ENCODE results near the gene LINGO3. TPM values are rescaled to one million over a fixed set of nuclear protein-coding genes. Genes with fewer than 3 reads are reported as not detected.
A peak's percentile ranks its signal among the peaks of the same experiment; 100 is the strongest.

Gene LINGO3
- total and polyA plus RNA-seq, 10 of the 15 experiments (the other 5 are each of a cell fraction or from before 2014, with no cell fraction given), result 0.09 to 2.0 (median 0.40) TPM; not detected in 5

DNA sequence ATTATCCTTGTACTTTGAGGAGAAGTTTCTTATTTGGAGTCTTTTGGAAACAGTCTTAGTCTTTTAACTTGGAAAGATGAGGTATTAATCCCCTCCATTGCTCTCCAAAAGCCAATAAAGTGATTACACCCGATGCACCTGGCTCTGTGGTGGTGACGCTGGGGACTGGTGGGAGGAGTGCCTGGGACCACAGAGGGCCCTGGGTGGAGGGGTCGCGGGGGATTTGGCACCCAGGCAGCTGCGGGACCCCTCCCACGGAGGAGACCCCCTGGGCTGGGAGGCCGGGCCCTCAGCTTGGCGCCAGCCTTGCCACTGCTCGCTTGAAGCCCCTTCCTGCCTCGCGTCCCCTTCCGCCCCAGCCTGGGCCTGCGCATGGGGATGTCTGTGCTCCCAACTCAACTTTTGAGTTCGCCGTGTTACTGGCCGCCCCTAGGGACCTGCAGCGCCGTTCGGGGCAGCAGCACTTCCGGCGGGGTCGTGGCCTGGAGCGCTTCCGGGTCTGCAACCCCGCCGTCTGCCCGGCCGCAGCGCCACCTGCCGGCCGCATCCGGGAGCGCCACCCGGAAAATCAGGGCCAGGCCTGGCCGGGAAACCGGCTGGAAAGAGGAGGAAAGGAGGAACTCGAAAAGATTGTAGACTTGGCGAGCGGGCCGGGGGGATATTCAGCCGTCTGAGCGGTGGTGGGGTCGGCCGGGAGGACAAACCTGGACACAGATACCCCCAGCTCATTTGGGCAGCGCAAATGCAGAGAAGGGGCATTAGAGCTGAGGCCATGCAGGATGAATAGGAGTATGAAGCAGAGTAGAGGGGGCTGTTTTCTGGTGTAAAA lies 34.4 kb downstream of the LINGO3 start:
- peak; percentile 71 for ATAC-seq
- SMC1A ChIA-PET (ENCODE audit: uncharacterized antibody, unreplicated experiment), result interaction anchor here (0.9 to 5.1 kb wide), 6 partner anchors 12 to 119 kb away, joined by 3 to 30 read pairs (median 4); no protein-coding TSS in a partner anchor
- RAD21 ChIA-PET (ENCODE audit: unreplicated experiment), result interaction anchor here (0.6 to 4.5 kb wide), 5 partner anchors 35 to 118 kb away, joined by 4 to 44 read pairs (median 5); no protein-coding TSS in a partner anchor
- TF ChIP-seq PAX5 (IDR thresholded peaks at IDR 0.05; ENCODE audit: borderline replicate concordance, low read depth, low read length), result peak; percentile 43; the same call in 1 of the 2 replicates
- peak; percentile 39; the same call in 1 of the 2 replicates for TF ChIP-seq NRF1 (conservative IDR thresholded peaks at IDR 0.05; ENCODE audit: low read depth, low read length)
- 0 out of 2 replicates have a peak, but pooled peaks have one; percentile 44 for TF ChIP-seq NBN (IDR thresholded peaks at IDR 0.05)
- TF ChIP-seq MTA2 (IDR thresholded peaks at IDR 0.05; ENCODE audit: low read depth), result peak; percentile 48; the same call in 1 of the 2 replicates
- TF ChIP-seq, protein P1, sequence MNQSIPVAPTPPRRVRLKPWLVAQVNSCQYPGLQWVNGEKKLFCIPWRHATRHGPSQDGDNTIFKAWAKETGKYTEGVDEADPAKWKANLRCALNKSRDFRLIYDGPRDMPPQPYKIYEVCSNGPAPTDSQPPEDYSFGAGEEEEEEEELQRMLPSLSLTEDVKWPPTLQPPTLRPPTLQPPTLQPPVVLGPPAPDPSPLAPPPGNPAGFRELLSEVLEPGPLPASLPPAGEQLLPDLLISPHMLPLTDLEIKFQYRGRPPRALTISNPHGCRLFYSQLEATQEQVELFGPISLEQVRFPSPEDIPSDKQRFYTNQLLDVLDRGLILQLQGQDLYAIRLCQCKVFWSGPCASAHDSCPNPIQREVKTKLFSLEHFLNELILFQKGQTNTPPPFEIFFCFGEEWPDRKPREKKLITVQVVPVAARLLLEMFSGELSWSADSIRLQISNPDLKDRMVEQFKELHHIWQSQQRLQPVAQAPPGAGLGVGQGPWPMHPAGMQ (IDR thresholded peaks at IDR 0.05; ENCODE audit: borderline replicate concordance), result no peak
- peak; percentile 97 for TF ChIP-seq MEF2B (IDR thresholded peaks at IDR 0.05; ENCODE audit: partially characterized antibody, poor library complexity, severe bottlenecking)
- TF ChIP-seq SREBF1 (IDR thresholded peaks at IDR 0.05; ENCODE audit: low read length), result peak; percentile 21; the same call in 1 of the 2 replicates
- TF ChIP-seq, protein P2, sequence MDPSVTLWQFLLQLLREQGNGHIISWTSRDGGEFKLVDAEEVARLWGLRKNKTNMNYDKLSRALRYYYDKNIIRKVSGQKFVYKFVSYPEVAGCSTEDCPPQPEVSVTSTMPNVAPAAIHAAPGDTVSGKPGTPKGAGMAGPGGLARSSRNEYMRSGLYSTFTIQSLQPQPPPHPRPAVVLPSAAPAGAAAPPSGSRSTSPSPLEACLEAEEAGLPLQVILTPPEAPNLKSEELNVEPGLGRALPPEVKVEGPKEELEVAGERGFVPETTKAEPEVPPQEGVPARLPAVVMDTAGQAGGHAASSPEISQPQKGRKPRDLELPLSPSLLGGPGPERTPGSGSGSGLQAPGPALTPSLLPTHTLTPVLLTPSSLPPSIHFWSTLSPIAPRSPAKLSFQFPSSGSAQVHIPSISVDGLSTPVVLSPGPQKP (IDR thresholded peaks at IDR 0.05; ENCODE audit: low read depth, low read length), result peak; percentile 89
- TF ChIP-seq HCFC1 (IDR thresholded peaks at IDR 0.05; ENCODE audit: low read length), result peak; percentile 86
- TF ChIP-seq CREB1 (IDR thresholded peaks at IDR 0.05; ENCODE audit: low read depth), result no peak; the same call in 1 of the 2 replicates
- TF ChIP-seq IKZF2 (IDR thresholded peaks at IDR 0.05), result peak; percentile 53 to 67; a peak in 2 of 4 replicates
- peak; percentile 73 for TF ChIP-seq CREM (IDR thresholded peaks at IDR 0.05; ENCODE audit: low read depth)
- TF ChIP-seq ZNF207 (IDR thresholded peaks at IDR 0.05; ENCODE audit: borderline replicate concordance), result peak; percentile 84
- 0 out of 2 replicates have a peak, but pooled peaks have one; percentile 27 for TF ChIP-seq FOXM1 (IDR thresholded peaks at IDR 0.05; ENCODE audit: low read depth, low read length)
- no peak for TF ChIP-seq HDAC6 (IDR thresholded peaks at IDR 0.05; ENCODE audit: unreplicated experiment)
- TF ChIP-seq, protein P3, sequence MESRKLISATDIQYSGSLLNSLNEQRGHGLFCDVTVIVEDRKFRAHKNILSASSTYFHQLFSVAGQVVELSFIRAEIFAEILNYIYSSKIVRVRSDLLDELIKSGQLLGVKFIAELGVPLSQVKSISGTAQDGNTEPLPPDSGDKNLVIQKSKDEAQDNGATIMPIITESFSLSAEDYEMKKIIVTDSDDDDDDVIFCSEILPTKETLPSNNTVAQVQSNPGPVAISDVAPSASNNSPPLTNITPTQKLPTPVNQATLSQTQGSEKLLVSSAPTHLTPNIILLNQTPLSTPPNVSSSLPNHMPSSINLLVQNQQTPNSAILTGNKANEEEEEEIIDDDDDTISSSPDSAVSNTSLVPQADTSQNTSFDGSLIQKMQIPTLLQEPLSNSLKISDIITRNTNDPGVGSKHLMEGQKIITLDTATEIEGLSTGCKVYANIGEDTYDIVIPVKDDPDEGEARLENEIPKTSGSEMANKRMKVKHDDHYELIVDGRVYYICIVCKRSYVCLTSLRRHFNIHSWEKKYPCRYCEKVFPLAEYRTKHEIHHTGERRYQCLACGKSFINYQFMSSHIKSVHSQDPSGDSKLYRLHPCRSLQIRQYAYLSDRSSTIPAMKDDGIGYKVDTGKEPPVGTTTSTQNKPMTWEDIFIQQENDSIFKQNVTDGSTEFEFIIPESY (IDR thresholded peaks at IDR 0.05), result no peak
- no peak for TF ChIP-seq NR2C2 (IDR thresholded peaks at IDR 0.05; ENCODE audit: borderline replicate concordance, control insufficient read depth, insufficient read length, low read depth)
- peak; percentile 91 for TF ChIP-seq IKZF1 (conservative IDR thresholded peaks at IDR 0.05)
- TF ChIP-seq RB1 (IDR thresholded peaks at IDR 0.05; ENCODE audit: borderline replicate concordance), result 0 out of 2 replicates have a peak, but pooled peaks have one; percentile 88

More for the DNA sequence above, 34.4 kb downstream of the LINGO3 start:
- CTCF ChIA-PET, result interaction anchor here (1.0 to 6.4 kb wide), 12 partner anchors 12 to 377 kb away, joined by 3 to 46 read pairs (median 7); partner anchors contain the start of genes PLEKHJ1 and TIMM13
- H3K27ac ChIP-seq (ENCODE audit: control insufficient read depth, insufficient read depth), result peak overlapping the region; percentile 49
- H3K36me3 ChIP-seq (ENCODE audit: control insufficient read depth in 2 of 2, insufficient read depth in 2 of 2, low read length in 1 of 2), result peaks cover 4 to 19% of the 10 kb centered on the region in 2 experiments
- peaks cover 9% of the 10 kb centered on the region for H3K4me1 ChIP-seq (ENCODE audit: control insufficient read depth, insufficient read depth, low read length)
- peak overlapping the region; percentile 58; the same call in 1 of the 2 replicates for H3K9ac ChIP-seq (ENCODE audit: control insufficient read depth, insufficient read depth, low read length)
- WGBS (ENCODE audit: insufficient coverage, insufficient replicate concordance, low lambda C conversion rate, missing lambda C conversion rate), result 2% methylated on average over 45 of the region's 45 CpGs
- intact Hi-C loops (cut with micrococcal nuclease; ENCODE audit: unreplicated experiment) (loop anchor here (1.0 to 10.0 kb wide), 3 partner anchors 37 to 511 kb away; partner anchors contain the start of genes PLEKHJ1, SF3A2, SGTA and THOP1), in situ Hi-C loops (cut with MboI) (loop anchor here (5.0 to 10.0 kb wide), 3 partner anchors 36 to 341 kb away; partner anchors contain the start of genes PLEKHJ1 and SF3A2)
- POLR2A ChIA-PET, result interaction anchor here (1.3 to 3.5 kb wide), 3 partner anchors 15 to 102 kb away, joined by 3 to 16 read pairs (median 3); no protein-coding TSS in a partner anchor
- H2AFZ ChIP-seq (ENCODE audit: control insufficient read depth, low read depth, low read length), result no peak overlapping the region
- H4K20me1 ChIP-seq (ENCODE audit: control insufficient read depth, insufficient read depth), result peaks cover 13% of the 10 kb centered on the region
- FAIRE-seq (peak; percentile 89), DNase-seq (ENCODE audit: low read depth, low spot score) (peak; percentile 65)
- H3K79me2 ChIP-seq (ENCODE audit: control insufficient read depth, insufficient read depth, low read length), result peaks cover 57% of the 10 kb centered on the region
- H3K4me3 ChIP-seq, result peak overlapping the region; percentile 95
- no peaks in the 10 kb centered on the region for H3K9me3 ChIP-seq (replicated peaks; ENCODE audit: control insufficient read depth, insufficient read depth, low read length)
- no peaks in the 10 kb centered on the region for H3K27me3 ChIP-seq (replicated peaks in 1 of 2; ENCODE audit: control insufficient read depth in 2 of 2, insufficient read depth in 2 of 2, low read length in 1 of 2)
- no TSS peak for BruUV-seq (replicated peaks)
- H3K4me2 ChIP-seq (ENCODE audit: control insufficient read depth, insufficient read depth), result peak overlapping the region; percentile 92

Data from GM12878 (cell line).